Measurements from ENCODE around the gene TBR1.
A peak's percentile ranks its signal among the peaks of the same experiment; 100 is the strongest.

The TBR1 gene

DNA sequence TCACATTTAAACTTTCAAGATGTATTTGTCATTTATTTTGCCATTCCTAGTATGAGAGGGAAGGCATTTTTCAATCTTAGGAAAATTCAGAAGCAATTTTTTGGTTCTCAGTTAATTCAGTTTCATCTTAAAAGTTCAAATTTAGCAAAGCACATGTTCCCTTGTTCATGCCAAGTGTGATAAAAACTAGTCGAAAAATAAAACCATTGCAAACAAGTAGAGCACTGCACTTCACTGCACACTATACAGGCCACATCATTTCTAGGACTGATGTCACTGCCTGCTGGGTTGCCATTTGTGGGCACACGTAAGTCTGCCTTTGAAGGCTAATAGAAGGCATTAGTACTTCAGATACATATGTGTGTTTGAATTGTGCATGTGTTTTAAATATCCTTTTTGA lies 14.3 kb downstream of the TBR1 start:
- DNase-seq: no peak

DNA sequence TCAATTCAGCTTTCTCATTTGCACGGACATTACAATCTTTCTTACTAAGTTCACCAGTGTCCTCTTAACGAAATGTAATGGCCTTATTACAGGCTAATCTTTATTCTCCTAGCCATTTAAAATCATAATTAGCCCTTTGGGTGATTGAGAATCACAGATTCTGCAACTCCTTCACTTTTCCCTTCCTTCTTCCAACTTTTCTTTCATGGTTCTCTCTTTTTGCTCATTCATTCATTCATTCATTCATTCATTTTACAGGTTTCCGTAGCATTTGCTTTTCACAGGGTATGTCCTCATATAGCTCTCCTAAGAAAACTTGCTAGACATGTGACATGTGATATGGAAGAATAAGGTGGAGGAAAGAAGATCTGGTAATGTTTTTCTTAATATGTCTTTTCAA lies 16.0 kb downstream of the TBR1 start:
- DNase-seq: no peak

DNA sequence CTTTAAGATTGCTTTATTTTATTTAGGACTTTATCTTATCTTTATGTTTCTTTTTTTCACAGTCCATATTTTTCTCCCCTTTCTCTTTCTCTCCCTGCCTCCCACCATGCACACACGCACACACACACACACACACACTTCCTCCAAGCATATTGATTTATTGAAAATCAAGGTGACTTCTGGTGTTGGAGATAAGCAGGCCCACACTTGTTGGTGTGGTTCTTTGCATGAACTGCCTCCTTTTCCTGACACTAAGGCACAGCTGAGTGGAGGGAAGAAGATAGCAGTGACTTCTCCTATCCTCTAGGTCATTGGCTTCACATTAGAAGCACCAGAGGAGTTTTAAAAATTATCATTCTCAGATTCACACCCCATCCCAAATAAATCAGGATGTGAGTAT lies 18.0 kb downstream of the TBR1 start:
- no peak for DNase-seq

DNA sequence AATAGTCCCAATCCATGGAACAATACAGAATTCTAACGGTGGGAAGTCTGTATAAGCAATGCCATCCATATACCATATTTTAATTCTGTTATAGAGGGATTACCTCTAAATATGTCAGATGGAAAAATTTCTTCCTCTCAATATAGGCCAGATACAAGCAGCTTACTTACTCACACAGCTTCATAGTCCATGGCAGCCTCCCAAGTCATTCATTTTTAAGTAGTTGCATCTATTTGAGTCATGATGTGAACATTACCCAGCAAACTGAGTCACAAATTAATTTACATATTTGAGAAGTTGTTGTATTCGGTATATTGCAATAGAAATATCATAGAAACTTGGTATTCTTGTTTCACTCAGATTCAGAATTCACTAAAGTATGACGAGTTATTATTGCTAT lies 20.3 kb downstream of the TBR1 start:
- DNase-seq: no peak

DNA sequence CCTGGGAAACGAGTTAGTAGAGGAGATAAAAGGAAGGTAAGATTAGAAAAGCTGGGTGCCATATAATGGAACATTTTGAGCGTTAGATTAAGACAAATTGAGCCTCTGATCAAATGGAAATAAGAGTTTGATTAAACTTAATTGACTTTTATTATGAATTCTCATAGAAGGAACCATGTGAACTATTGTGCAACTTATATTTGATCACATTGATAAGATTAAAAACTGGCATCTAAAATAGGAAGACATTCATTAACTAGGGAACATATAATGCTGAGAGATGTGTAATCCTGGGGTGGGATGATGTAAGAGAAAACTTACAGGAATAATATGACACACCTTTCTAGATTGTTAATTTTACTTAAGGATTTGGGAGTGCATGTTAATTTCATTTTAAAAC lies 22.5 kb downstream of the TBR1 start:
- no peak for DNase-seq

DNA sequence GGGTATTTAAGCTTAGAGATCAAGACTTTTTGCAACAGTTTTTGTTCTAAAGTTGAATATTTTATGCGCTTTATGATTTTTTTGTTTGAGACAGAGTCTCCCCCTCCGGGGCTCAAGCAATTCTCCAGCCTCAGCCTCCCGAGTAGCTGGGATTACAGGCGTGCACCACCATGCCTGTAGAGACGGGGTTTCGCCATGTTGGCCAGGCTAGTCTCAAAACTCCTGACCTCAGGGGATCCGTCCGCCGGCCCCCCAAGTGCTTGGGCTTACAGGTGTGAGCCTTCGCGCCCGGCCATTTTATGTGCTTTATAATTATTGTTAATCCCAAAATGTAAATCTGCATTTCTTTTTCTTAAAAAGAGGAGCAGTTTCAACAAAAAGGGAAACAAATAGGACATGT lies 29.0 kb downstream of the TBR1 start:
- no peak for DNase-seq

DNA sequence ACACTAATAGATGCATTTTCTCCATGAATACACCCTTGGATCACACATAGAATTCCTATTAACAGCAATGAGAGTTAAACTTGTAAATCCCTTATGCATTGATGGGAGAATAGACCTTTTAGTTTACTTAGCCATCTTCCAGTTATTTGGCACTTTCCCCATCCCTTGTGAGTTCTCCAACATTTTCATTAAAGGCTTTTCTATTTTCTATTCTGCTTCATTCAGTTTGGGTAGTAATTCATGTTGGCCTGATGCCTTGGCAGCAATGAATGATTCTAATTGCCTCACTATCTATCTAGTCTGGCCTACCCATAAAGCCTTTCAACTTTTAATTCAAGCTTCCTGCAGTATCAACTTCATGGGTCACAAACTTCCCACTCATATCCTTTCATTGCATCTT lies 32.3 kb downstream of the TBR1 start:
- DNase-seq: peak; percentile 37

DNA sequence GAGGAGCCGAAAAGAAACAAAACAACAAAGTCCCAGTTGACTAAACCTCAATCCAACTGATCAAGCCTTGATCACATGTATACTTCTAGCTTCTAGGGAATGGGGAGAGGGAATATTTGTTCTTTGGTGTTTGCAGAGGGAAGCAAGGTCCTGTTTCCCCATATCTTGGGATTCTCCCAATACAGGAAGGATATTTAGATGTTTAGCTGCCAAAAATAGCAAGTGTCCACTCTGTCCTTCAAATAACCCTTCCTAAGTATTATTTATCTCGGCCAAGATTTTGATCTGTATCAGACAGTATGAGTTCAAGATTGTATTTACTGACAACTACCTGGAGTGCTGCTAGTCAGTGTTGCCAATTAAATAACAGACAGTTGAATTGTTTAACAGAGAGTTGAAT lies 55.5 kb downstream of the TBR1 start:
- DNase-seq: no peak

DNA sequence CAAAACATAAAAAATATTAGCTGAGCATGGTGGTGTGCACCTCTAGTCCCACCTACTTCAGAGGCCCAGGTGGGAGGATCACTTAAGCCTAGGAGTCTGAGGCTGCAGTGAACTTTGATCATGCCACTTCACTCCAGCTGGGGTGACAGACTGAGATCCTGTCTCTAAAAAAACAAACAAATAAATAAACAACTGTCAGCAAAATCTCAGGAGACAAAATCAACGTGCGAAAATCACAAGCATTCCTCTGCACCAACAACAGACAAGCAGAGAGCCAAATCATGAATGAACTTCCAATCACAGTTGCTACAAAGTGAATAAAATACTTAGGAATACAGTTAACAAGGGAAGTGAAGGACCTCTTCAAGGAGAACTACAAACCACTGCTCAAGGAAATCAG lies 58.8 kb downstream of the TBR1 start:
- DNase-seq: no peak
